ENCODE measurements around the gene RABEP2.

The RABEP2 gene

GRCh38 chr16:28903344-28904042 lies 21.5 kb downstream of the RABEP2 start:
- Histone ChIP-seq H3K4me1 (ENCODE audit: control insufficient read depth, insufficient read depth, low read length, unreplicated experiment) (no peaks in the 10 kb centered on the region), H3K36me3 (ENCODE audit: insufficient read depth, low read length) (no peaks in the 10 kb centered on the region), H3K27ac (ENCODE audit: low read depth, low read length) (no peak overlapping the region)

GRCh38 chr16:28902909-28903308 lies 22.1 kb downstream of the RABEP2 start:
- Histone ChIP-seq H3K27ac (ENCODE audit: low read depth, low read length) (no peak overlapping the region), H3K79me2 (ENCODE audit: control insufficient read depth, insufficient read depth, low read length, unreplicated experiment) (no peaks in the 10 kb centered on the region), H3K36me3 (ENCODE audit: insufficient read depth, low read length) (no peaks in the 10 kb centered on the region), H3K27me3 (ENCODE audit: insufficient read depth, low read length) (no peaks in the 10 kb centered on the region), H3K4me3 (ENCODE audit: low read depth, low read length) (no peak overlapping the region), H2AFZ (ENCODE audit: low read length, unreplicated experiment) (no peak overlapping the region), H3K4me1 (ENCODE audit: control insufficient read depth, insufficient read depth, low read length, unreplicated experiment) (no peaks in the 10 kb centered on the region)

More at GRCh38 chr16:28903344-28904042, 21.5 kb downstream of the RABEP2 start:
- H3K79me2 ChIP-seq (ENCODE audit: control insufficient read depth, insufficient read depth, low read length, unreplicated experiment), result no peaks in the 10 kb centered on the region
- no peak overlapping the region for H2AFZ ChIP-seq (ENCODE audit: low read length, unreplicated experiment)
- H3K27me3 ChIP-seq (ENCODE audit: insufficient read depth, low read length), result no peaks in the 10 kb centered on the region
- no peak overlapping the region for H3K4me3 ChIP-seq (ENCODE audit: low read depth, low read length)

DNA sequence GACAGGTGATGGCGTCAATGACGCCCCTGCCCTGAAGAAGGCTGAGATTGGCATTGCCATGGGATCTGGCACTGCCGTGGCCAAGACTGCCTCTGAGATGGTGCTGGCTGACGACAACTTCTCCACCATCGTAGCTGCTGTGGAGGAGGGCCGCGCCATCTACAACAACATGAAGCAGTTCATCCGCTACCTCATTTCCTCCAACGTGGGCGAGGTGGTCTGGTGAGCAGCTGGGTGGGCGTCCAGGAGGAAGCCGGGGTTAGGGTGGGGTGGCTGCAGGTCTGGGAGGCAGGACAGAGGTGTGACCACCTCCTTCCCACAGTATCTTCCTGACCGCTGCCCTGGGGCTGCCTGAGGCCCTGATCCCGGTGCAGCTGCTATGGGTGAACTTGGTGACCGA lies 23.2 kb downstream of the RABEP2 start:
- H3K36me3 ChIP-seq (ENCODE audit: insufficient read depth, low read length), result no peaks in the 10 kb centered on the region
- H3K27me3 ChIP-seq (ENCODE audit: insufficient read depth, low read length), result no peaks in the 10 kb centered on the region
- no peak overlapping the region for H3K4me3 ChIP-seq (ENCODE audit: low read depth, low read length)
- no peak overlapping the region for H2AFZ ChIP-seq (ENCODE audit: low read length, unreplicated experiment)
- no peak overlapping the region for H3K27ac ChIP-seq (ENCODE audit: low read depth, low read length)
- no peaks in the 10 kb centered on the region for H3K4me1 ChIP-seq (ENCODE audit: control insufficient read depth, insufficient read depth, low read length, unreplicated experiment)
- H3K79me2 ChIP-seq (ENCODE audit: control insufficient read depth, insufficient read depth, low read length, unreplicated experiment), result no peaks in the 10 kb centered on the region

DNA sequence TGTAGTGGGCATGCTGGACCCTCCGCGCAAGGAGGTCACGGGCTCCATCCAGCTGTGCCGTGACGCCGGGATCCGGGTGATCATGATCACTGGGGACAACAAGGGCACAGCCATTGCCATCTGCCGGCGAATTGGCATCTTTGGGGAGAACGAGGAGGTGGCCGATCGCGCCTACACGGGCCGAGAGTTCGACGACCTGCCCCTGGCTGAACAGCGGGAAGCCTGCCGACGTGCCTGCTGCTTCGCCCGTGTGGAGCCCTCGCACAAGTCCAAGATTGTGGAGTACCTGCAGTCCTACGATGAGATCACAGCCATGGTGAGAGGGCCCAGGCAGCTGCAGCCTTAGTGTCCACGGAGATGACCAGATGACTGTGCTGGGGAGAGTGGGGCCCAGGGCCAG lies 24.4 kb downstream of the RABEP2 start:
- Histone ChIP-seq H3K36me3 (ENCODE audit: insufficient read depth, low read length) (no peaks in the 10 kb centered on the region), H3K27me3 (ENCODE audit: insufficient read depth, low read length) (no peaks in the 10 kb centered on the region), H3K27ac (ENCODE audit: low read depth, low read length) (no peak overlapping the region), H3K4me1 (ENCODE audit: control insufficient read depth, insufficient read depth, low read length, unreplicated experiment) (no peaks in the 10 kb centered on the region), H2AFZ (ENCODE audit: low read length, unreplicated experiment) (no peak overlapping the region), H3K4me3 (ENCODE audit: low read depth, low read length) (no peak overlapping the region), H3K79me2 (ENCODE audit: control insufficient read depth, insufficient read depth, low read length, unreplicated experiment) (no peaks in the 10 kb centered on the region)

DNA sequence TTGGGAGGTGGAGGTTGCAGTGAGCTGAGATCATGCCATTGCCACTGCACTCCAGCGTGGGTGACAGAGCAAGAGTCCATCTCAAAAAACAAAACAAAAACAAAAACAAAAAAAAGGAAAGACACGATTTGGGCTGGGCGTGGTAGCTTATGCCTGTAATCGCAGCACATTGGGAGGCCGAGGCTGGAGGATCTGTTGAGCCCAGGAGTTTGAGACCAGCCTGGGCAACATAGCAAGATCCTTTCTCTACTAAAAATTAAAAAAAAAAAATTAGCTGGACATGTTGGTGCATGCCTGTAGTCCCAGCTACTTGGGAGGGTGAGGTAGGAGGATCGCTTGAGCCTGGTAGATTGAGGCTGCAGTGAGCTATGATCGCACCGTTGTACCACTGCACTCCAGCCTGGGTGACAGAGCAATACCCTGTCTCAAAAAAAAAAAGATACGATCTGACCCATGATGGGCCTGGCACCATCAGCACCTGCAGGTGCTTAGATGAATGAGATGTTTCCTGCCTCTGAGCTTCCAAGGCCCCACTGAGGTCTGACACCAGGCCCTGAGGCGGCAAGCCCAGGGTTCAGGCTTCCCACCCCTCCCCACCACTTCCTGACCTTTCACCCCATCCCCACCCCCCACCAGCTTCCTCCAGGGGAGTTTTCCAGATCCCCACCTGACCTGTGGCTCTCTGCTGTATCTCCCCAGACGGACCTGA lies 25.0 kb downstream of the RABEP2 start:
- Histone ChIP-seq H3K4me1 (ENCODE audit: control insufficient read depth, insufficient read depth, low read length, unreplicated experiment) (no peaks in the 10 kb centered on the region), H3K27ac (ENCODE audit: low read depth, low read length) (no peak overlapping the region), H3K79me2 (ENCODE audit: control insufficient read depth, insufficient read depth, low read length, unreplicated experiment) (no peaks in the 10 kb centered on the region), H3K4me3 (ENCODE audit: low read depth, low read length) (no peak overlapping the region), H3K36me3 (ENCODE audit: insufficient read depth, low read length) (no peaks in the 10 kb centered on the region), H2AFZ (ENCODE audit: low read length, unreplicated experiment) (no peak overlapping the region), H3K27me3 (ENCODE audit: insufficient read depth, low read length) (no peaks in the 10 kb centered on the region)

DNA sequence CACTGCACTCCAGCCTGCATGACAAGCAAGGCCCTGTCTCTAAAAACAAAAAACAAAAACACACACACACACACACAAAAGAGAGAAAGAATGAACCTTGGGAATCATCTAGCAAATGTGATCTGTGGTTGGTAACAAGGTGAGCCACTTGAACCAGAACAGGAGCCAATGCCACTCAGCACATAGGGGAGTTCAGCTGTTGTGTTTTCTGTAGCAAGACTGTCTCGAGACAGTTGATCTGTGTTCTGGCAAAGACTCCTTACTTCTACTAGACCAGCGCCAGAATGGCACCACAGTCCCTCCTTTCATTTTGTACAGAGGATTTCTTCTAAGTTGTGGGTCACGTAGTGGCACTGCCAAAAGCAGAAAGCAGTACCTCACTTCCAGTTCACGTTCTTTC lies 26.1 kb downstream of the RABEP2 start:
- H3K4me1 ChIP-seq (ENCODE audit: control insufficient read depth, insufficient read depth, low read length, unreplicated experiment), result no peaks in the 10 kb centered on the region
- no peak overlapping the region for H3K27ac ChIP-seq (ENCODE audit: low read depth, low read length)
- H3K79me2 ChIP-seq (ENCODE audit: control insufficient read depth, insufficient read depth, low read length, unreplicated experiment), result no peaks in the 10 kb centered on the region
- H3K4me3 ChIP-seq (ENCODE audit: low read depth, low read length), result no peak overlapping the region
- H2AFZ ChIP-seq (ENCODE audit: low read length, unreplicated experiment), result no peak overlapping the region
- no peaks in the 10 kb centered on the region for H3K36me3 ChIP-seq (ENCODE audit: insufficient read depth, low read length)
- no peaks in the 10 kb centered on the region for H3K27me3 ChIP-seq (ENCODE audit: insufficient read depth, low read length)

GRCh38 chr16:28898266-28898665 lies 26.8 kb downstream of the RABEP2 start:
- Histone ChIP-seq H2AFZ (ENCODE audit: low read length, unreplicated experiment) (no peak overlapping the region), H3K4me3 (ENCODE audit: low read depth, low read length) (no peak overlapping the region), H3K4me1 (ENCODE audit: control insufficient read depth, insufficient read depth, low read length, unreplicated experiment) (no peaks in the 10 kb centered on the region), H3K27me3 (ENCODE audit: insufficient read depth, low read length) (no peaks in the 10 kb centered on the region), H3K79me2 (ENCODE audit: control insufficient read depth, insufficient read depth, low read length, unreplicated experiment) (no peaks in the 10 kb centered on the region), H3K36me3 (ENCODE audit: insufficient read depth, low read length) (no peaks in the 10 kb centered on the region), H3K27ac (ENCODE audit: low read depth, low read length) (no peak overlapping the region)

DNA sequence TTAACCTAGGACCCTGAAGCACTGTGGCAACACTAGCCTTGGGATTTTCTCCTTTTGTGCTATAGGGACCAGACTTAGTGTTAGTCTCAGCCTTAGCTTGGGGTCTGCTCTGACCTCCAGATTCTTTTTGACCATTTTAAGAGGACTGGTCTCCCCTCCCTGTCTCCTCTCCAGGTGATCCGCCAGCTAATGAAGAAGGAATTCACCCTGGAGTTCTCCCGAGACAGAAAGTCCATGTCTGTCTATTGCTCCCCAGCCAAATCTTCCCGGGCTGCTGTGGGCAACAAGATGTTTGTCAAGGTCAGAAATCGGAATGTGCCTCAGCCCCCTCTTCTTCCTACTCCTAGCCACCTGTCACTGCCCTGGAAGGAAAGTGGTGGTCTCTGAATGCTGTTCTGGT lies 27.2 kb downstream of the RABEP2 start:
- H3K27me3 ChIP-seq (ENCODE audit: insufficient read depth, low read length), result no peaks in the 10 kb centered on the region
- no peaks in the 10 kb centered on the region for H3K36me3 ChIP-seq (ENCODE audit: insufficient read depth, low read length)
- H3K4me3 ChIP-seq (ENCODE audit: low read depth, low read length), result no peak overlapping the region
- H3K27ac ChIP-seq (ENCODE audit: low read depth, low read length), result no peak overlapping the region
- no peaks in the 10 kb centered on the region for H3K79me2 ChIP-seq (ENCODE audit: control insufficient read depth, insufficient read depth, low read length, unreplicated experiment)
- H2AFZ ChIP-seq (ENCODE audit: low read length, unreplicated experiment), result no peak overlapping the region
- no peaks in the 10 kb centered on the region for H3K4me1 ChIP-seq (ENCODE audit: control insufficient read depth, insufficient read depth, low read length, unreplicated experiment)

- Histone ChIP-seq H2AFZ (ENCODE audit: low read length, unreplicated experiment) (no peak overlapping the region), H3K79me2 (ENCODE audit: control insufficient read depth, insufficient read depth, low read length, unreplicated experiment) (no peaks in the 10 kb centered on the region), H3K4me3 (ENCODE audit: low read depth, low read length) (no peak overlapping the region), H3K27me3 (ENCODE audit: insufficient read depth, low read length) (no peaks in the 10 kb centered on the region), H3K4me1 (ENCODE audit: control insufficient read depth, insufficient read depth, low read length, unreplicated experiment) (no peaks in the 10 kb centered on the region), H3K36me3 (ENCODE audit: insufficient read depth, low read length) (no peaks in the 10 kb centered on the region), H3K27ac (ENCODE audit: low read depth, low read length) (no peak overlapping the region)
Measured at GRCh38 chr16:28895609-28896008, 29.4 kb downstream of the RABEP2 start.

DNA sequence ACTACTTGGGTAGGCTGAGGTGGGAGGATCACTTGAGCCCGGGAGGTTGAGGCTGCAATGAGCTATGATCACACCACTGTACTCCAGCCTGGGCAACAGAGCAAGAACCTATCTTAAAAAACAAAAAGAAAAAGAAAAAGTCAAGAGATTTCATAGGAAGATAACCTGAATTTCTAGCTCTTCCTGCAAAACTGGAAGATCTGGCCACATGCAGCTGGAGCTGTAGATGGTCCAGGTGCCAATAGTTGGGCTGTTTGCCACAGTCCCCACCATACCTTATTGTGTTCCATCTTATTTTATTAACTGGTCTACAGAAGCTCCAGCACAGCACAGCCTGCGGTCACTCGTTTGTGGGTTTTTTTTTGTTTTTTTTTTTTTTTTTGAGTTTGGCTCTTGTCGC lies 31.7 kb downstream of the RABEP2 start:
- Histone ChIP-seq H3K4me1 (ENCODE audit: control insufficient read depth, insufficient read depth, low read length, unreplicated experiment) (no peaks in the 10 kb centered on the region), H3K27ac (ENCODE audit: low read depth, low read length) (no peak overlapping the region), H2AFZ (ENCODE audit: low read length, unreplicated experiment) (no peak overlapping the region), H3K79me2 (ENCODE audit: control insufficient read depth, insufficient read depth, low read length, unreplicated experiment) (no peaks in the 10 kb centered on the region), H3K36me3 (ENCODE audit: insufficient read depth, low read length) (no peaks in the 10 kb centered on the region), H3K27me3 (ENCODE audit: insufficient read depth, low read length) (no peaks in the 10 kb centered on the region), H3K4me3 (ENCODE audit: low read depth, low read length) (no peak overlapping the region)

Data from ACC112 (cell line).